OCI-LY1 (cell line): ENCODE results near the gene ARHGEF12.

Source experiments
- H2AFZ ChIP-seq: fragments of 200-600 bp; sonication (generic), shearing (Covaris generic); 2 replicates; pipeline ENCODE4 v1.6.0; 2014; ENCODE audit warnings: antibody characterized with exemption, mild to moderate bottlenecking, low read length
- H3F3A ChIP-seq: fragments of 200-600 bp; sonication (generic), shearing (Covaris generic); 2 replicates; pipeline ENCODE4 v1.6.0; 2014; ENCODE audit warnings: mild to moderate bottlenecking, antibody characterized with exemption, low read length, moderate library complexity; ENCODE audit not compliant: insufficient read depth
- H3K27ac ChIP-seq: fragments of 200-600 bp; sonication (generic); 2 replicates; pipeline ENCODE4 v1.5.1; 2014; ENCODE audit warnings: low read length, mixed run types, mild to moderate bottlenecking, low read depth; ENCODE audit not compliant: poor library complexity, severe bottlenecking
- H3K27me3 ChIP-seq: fragments of 200-600 bp; sonication (generic); 2 replicates; pipeline ENCODE4 v1.6.0; 2014; ENCODE audit warnings: antibody characterized with exemption, mild to moderate bottlenecking, low read length, moderate library complexity; ENCODE audit not compliant: insufficient read depth
- H3K36me3 ChIP-seq: fragments of 200-600 bp; sonication (generic); 2 replicates; pipeline ENCODE4 v1.6.1; 2014; ENCODE audit warnings: mild to moderate bottlenecking, antibody characterized with exemption, low read length, moderate library complexity, mixed read lengths; ENCODE audit not compliant: insufficient read depth
- H3K4me1 ChIP-seq: fragments of 200-600 bp; sonication (generic); 2 replicates; pipeline ENCODE4 v1.5.1; 2014; ENCODE audit warnings: mild to moderate bottlenecking, low read length, moderate library complexity; ENCODE audit not compliant: insufficient read depth, severe bottlenecking
- H3K4me2 ChIP-seq: fragments of 200-600 bp; sonication (generic), shearing (Covaris generic); 2 replicates; pipeline ENCODE4 v1.6.1; 2014; ENCODE audit warnings: low read length
- H3K4me3 ChIP-seq: fragments of 200-600 bp; sonication (generic); 2 replicates; pipeline ENCODE4 v1.5.1; 2014; ENCODE audit warnings: low read length, low read depth, mild to moderate bottlenecking, mixed read lengths; ENCODE audit not compliant: poor library complexity, severe bottlenecking
- H3K79me2 ChIP-seq: fragments of 200-600 bp; shearing (Covaris generic); 2 replicates; pipeline ENCODE4 v1.6.1; 2016; ENCODE audit warnings: mixed run types, low read length, mixed read lengths; ENCODE audit not compliant: insufficient read depth
- H3K9ac ChIP-seq: fragments of 200-600 bp; sonication (generic), shearing (Covaris generic); 2 replicates; pipeline ENCODE4 v1.6.1; 2014; ENCODE audit warnings: mild to moderate bottlenecking, low read length, mixed read lengths
- H3K9me2 ChIP-seq: fragments of 200-600 bp; sonication (generic), shearing (Covaris generic); 2 replicates; pipeline ENCODE4 v1.6.1; 2014; ENCODE audit warnings: low read depth, mild to moderate bottlenecking, low read length, mixed read lengths
- H3K9me3 ChIP-seq: fragments of 200-600 bp; shearing (Covaris generic); 2 replicates; pipeline ENCODE4 v1.6.1; 2014; ENCODE audit warnings: low read length, mixed read lengths
- H4K20me1 ChIP-seq: fragments of 200-600 bp; sonication (generic), shearing (Covaris generic); 2 replicates; pipeline ENCODE4 v1.6.0; 2016; ENCODE audit warnings: mild to moderate bottlenecking, low read length; ENCODE audit not compliant: insufficient read depth
- EZH2 ChIP-seq: fragments of 200-600 bp; sonication (generic), shearing (Covaris generic); IDR thresholded peaks from 2 replicates; pipeline ENCODE4 v1.8.0; 2017; ENCODE audit warnings: borderline replicate concordance, mixed run types, mild to moderate bottlenecking, antibody characterized with exemption, low read length, moderate library complexity, mixed read lengths
- TF ChIP-seq, protein P1 (sequence below): fragments of 200-600 bp; sonication (generic), shearing (Covaris generic); IDR thresholded peaks from 2 replicates; pipeline ENCODE4 v1.5.1; 2017; ENCODE audit warnings: mild to moderate bottlenecking, antibody characterized with exemption, low read length, moderate library complexity, mixed read lengths

ARHGEF12 gene

DNA sequence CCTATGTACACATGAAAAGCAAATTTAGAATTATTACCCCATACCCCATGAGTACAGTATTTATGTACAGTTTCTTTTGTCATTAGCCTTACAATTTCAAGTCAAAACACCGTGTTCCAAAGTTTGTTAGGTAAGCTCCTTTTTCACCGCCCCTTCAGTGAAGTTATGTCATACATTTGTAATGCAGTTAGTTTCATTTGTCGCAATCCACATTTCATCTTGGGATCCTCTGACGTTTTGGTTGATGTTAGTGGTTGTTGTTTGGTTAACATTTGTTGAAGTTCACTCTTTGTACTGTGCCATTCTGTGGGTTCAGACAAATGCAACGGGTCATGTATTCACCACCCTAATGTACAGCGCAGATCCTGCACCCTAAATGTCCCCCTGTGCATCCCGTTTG lies 45.2 kb downstream of the ARHGEF12 start:
- Histone ChIP-seq H3K9me2 (no peaks in the 10 kb centered on the region), H3K36me3 (no peaks in the 10 kb centered on the region), H2AFZ (no peak overlapping the region), H4K20me1 (no peaks in the 10 kb centered on the region; the same call in 1 of the 2 replicates), H3K4me2 (no peak overlapping the region), H3K4me1 (no peaks in the 10 kb centered on the region), H3K9me3 (no peaks in the 10 kb centered on the region), H3K4me3 (no peak overlapping the region), H3K79me2 (no peaks in the 10 kb centered on the region), H3K27ac (no peak overlapping the region), H3K9ac (no peak overlapping the region), H3F3A (no peaks in the 10 kb centered on the region), H3K27me3 (no peaks in the 10 kb centered on the region)
- no peak for TF ChIP-seq EZH2
- TF ChIP-seq, protein P1, sequence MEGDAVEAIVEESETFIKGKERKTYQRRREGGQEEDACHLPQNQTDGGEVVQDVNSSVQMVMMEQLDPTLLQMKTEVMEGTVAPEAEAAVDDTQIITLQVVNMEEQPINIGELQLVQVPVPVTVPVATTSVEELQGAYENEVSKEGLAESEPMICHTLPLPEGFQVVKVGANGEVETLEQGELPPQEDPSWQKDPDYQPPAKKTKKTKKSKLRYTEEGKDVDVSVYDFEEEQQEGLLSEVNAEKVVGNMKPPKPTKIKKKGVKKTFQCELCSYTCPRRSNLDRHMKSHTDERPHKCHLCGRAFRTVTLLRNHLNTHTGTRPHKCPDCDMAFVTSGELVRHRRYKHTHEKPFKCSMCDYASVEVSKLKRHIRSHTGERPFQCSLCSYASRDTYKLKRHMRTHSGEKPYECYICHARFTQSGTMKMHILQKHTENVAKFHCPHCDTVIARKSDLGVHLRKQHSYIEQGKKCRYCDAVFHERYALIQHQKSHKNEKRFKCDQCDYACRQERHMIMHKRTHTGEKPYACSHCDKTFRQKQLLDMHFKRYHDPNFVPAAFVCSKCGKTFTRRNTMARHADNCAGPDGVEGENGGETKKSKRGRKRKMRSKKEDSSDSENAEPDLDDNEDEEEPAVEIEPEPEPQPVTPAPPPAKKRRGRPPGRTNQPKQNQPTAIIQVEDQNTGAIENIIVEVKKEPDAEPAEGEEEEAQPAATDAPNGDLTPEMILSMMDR = no peak

- TF ChIP-seq EZH2 = no peak
- TF ChIP-seq, protein P1 = no peak
- no peaks in the 10 kb centered on the region for H3K4me1 ChIP-seq
- no peaks in the 10 kb centered on the region for H3K36me3 ChIP-seq
- H3K9ac ChIP-seq = no peak overlapping the region
- no peaks in the 10 kb centered on the region for H3K79me2 ChIP-seq
- no peaks in the 10 kb centered on the region for H3F3A ChIP-seq
- H4K20me1 ChIP-seq = no peaks in the 10 kb centered on the region; the same call in 1 of the 2 replicates
- H3K27ac ChIP-seq = no peak overlapping the region
- no peaks in the 10 kb centered on the region for H3K27me3 ChIP-seq
- H3K4me3 ChIP-seq = no peak overlapping the region
- H3K4me2 ChIP-seq = no peak overlapping the region
- H3K9me3 ChIP-seq = no peaks in the 10 kb centered on the region
- H2AFZ ChIP-seq = no peak overlapping the region
- H3K9me2 ChIP-seq = no peaks in the 10 kb centered on the region
These were observed 47.4 kb downstream of the ARHGEF12 start for GRCh38 chr11:120383518-120384155.

GRCh38 chr11:120384476-120384875 lies 48.3 kb downstream of the ARHGEF12 start:
- Histone ChIP-seq H3K79me2 (no peaks in the 10 kb centered on the region), H3F3A (no peaks in the 10 kb centered on the region), H3K4me3 (no peak overlapping the region), H3K27ac (no peak overlapping the region), H3K4me1 (no peaks in the 10 kb centered on the region), H3K36me3 (no peaks in the 10 kb centered on the region), H3K4me2 (no peak overlapping the region), H3K9ac (no peak overlapping the region), H3K9me3 (no peaks in the 10 kb centered on the region), H3K9me2 (no peaks in the 10 kb centered on the region), H4K20me1 (no peaks in the 10 kb centered on the region; the same call in 1 of the 2 replicates), H3K27me3 (no peaks in the 10 kb centered on the region), H2AFZ (no peak overlapping the region)
- TF ChIP-seq, protein P1 = no peak
- TF ChIP-seq EZH2 = no peak
